ENCODE results near the gene GJA3. TPM values are rescaled to one million over a fixed set of nuclear protein-coding genes. Genes with fewer than 3 reads are reported as not detected.

Gene GJA3
- total RNA-seq, 1 donor from 2014 or later: not detected

DNA sequence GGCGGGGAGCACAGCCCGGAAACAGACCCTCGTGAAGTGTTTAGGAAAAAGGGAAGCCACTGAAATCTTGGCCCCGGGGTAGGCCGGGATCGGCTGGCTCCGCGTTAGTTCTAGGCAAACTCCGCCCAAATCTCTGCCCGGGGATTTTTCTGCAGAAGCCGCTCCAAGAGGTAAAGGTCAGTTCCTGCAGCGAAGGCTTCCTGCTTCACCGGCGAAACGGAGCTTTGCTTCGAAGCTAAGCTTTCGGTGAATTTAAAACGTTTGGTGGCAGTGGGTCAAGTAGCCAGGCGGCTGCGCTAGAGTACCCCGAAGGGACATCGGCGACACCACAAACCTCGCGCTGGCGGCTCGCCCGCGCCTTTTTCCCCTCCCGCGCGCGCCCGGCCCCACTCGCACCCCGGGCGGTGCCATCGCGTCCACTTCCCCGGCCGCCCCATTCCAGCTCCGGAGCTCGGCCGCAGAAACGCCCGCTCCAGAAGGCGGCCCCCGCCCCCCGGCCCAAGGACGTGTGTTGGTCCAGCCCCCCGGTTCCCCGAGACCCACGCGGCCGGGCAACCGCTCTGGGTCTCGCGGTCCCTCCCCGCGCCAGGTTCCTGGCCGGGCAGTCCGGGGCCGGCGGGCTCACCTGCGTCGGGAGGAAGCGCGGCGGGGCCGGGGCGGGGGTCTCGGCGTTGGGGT is 31.4 kb upstream of the GJA3 start:
- TF ChIP-seq, protein P1, sequence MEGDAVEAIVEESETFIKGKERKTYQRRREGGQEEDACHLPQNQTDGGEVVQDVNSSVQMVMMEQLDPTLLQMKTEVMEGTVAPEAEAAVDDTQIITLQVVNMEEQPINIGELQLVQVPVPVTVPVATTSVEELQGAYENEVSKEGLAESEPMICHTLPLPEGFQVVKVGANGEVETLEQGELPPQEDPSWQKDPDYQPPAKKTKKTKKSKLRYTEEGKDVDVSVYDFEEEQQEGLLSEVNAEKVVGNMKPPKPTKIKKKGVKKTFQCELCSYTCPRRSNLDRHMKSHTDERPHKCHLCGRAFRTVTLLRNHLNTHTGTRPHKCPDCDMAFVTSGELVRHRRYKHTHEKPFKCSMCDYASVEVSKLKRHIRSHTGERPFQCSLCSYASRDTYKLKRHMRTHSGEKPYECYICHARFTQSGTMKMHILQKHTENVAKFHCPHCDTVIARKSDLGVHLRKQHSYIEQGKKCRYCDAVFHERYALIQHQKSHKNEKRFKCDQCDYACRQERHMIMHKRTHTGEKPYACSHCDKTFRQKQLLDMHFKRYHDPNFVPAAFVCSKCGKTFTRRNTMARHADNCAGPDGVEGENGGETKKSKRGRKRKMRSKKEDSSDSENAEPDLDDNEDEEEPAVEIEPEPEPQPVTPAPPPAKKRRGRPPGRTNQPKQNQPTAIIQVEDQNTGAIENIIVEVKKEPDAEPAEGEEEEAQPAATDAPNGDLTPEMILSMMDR (IDR thresholded peaks at IDR 0.05): no peak
- no peak overlapping the region for H3K27ac ChIP-seq
- H3K4me1 ChIP-seq: peaks cover 29% of the 10 kb centered on the region
- DNase-seq: no peak
- intact Hi-C loops (cut with DNase I): no loop called here
- ATAC-seq: peak; percentile 29
- no peaks in the 10 kb centered on the region for H3K9me3 ChIP-seq
- H3K27me3 ChIP-seq: peaks cover 56% of the 10 kb centered on the region
- peak overlapping the region; percentile 54 for H3K4me3 ChIP-seq
- H3K36me3 ChIP-seq: no peaks in the 10 kb centered on the region

DNA sequence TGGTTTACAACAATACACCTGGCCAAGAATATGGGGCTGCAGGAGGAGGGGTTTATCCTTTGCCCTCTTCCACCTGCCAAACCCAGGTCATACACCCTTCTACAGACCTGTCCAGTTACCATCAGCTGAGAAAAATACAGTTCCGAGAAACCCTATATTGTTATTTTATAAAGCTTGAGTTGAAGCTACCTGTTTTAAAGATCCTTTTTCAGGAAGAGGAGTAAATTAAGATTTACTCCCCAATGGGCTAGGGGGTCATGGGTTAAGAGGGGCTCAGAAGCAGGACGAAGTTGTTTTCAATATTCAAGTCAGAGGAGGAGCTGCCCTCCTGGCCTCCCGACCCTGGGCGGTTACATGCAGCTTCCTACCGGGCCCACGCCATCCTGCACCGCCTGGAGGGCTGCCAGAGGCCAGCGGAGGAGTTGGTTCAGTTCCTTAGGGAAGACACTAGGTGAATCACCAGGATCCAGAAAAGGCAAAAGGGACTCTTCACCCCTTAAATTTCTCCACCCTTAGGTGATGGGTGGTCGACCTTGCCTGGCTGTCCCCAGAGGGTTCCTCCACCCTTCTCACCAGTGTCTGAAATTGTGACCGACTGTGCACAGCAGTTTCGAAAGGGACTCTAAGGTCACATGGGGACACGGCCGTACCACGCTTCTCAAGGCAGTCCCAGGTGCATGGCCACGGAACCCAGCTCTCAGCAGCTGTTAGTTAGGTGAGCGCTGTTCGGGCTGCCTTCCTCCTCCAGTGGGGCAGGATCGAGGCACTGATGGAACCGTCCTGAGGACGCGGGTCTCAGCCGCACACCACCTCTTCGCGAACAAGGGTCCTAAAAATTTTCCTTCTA is 30.7 kb upstream of the GJA3 start:
- H3K4me3 ChIP-seq: peak overlapping the region; percentile 54
- intact Hi-C loops (cut with DNase I): no loop called here

GRCh38 chr13:20190481-20191310 is 29.8 kb upstream of the GJA3 start:
- Histone ChIP-seq H3K4me1 (peaks cover 25% of the 10 kb centered on the region), H3K9me3 (no peaks in the 10 kb centered on the region), H3K27ac (no peak overlapping the region), H3K36me3 (no peaks in the 10 kb centered on the region), H3K27me3 (peaks cover 43% of the 10 kb centered on the region), H3K4me3 (no peak overlapping the region)
- intact Hi-C loops (cut with DNase I): no loop called here
- ATAC-seq (no peak), DNase-seq (no peak)
- TF ChIP-seq, protein P1 (IDR thresholded peaks at IDR 0.05): no peak

More for the DNA sequence above, 30.7 kb upstream of the GJA3 start:
- H3K36me3 ChIP-seq: no peaks in the 10 kb centered on the region
- TF ChIP-seq, protein P1 (IDR thresholded peaks at IDR 0.05): no peak
- H3K9me3 ChIP-seq: no peaks in the 10 kb centered on the region
- no peak overlapping the region for H3K27ac ChIP-seq
- DNase-seq (peak; percentile 75), ATAC-seq (peak; percentile 45)
- peaks cover 50% of the 10 kb centered on the region for H3K27me3 ChIP-seq
- H3K4me1 ChIP-seq: peaks cover 25% of the 10 kb centered on the region

- TF ChIP-seq, protein P1 (IDR thresholded peaks at IDR 0.05): no peak
- intact Hi-C loops (cut with DNase I): no loop called here
- ATAC-seq: no peak
- H3K27ac ChIP-seq: no peak overlapping the region
- peaks cover 25% of the 10 kb centered on the region for H3K4me1 ChIP-seq
- H3K9me3 ChIP-seq: no peaks in the 10 kb centered on the region
- H3K27me3 ChIP-seq: peaks cover 37% of the 10 kb centered on the region
- DNase-seq: no peak
- H3K4me3 ChIP-seq: no peak overlapping the region
- no peaks in the 10 kb centered on the region for H3K36me3 ChIP-seq
Observed at GRCh38 chr13:20190076-20190475, 29.2 kb upstream of the GJA3 start.

GRCh38 chr13:20188667-20189553 is 28.1 kb upstream of the GJA3 start:
- Histone ChIP-seq H3K9me3 (no peaks in the 10 kb centered on the region), H3K4me3 (no peak overlapping the region), H3K4me1 (peaks cover 20% of the 10 kb centered on the region), H3K36me3 (no peaks in the 10 kb centered on the region), H3K27me3 (peaks cover 25% of the 10 kb centered on the region), H3K27ac (no peak overlapping the region)
- intact Hi-C loops (cut with DNase I): no loop called here
- TF ChIP-seq, protein P1 (IDR thresholded peaks at IDR 0.05): no peak
- ATAC-seq: peak; percentile 63
- DNase-seq: peak; percentile 74
